ENCODE measurements around the gene PPP1R16B.

PPP1R16B gene

GRCh38 chr20:38828514-38829295, 23.2 kb downstream of the PPP1R16B start:
- DNase-seq, result no peak

GRCh38 chr20:38829296-38829875, 23.9 kb downstream of the PPP1R16B start:
- DNase-seq, result no peak

GRCh38 chr20:38830356-38830755, 24.9 kb downstream of the PPP1R16B start:
- no peak for DNase-seq

GRCh38 chr20:38831049-38831691, 25.7 kb downstream of the PPP1R16B start:
- DNase-seq, result no peak

GRCh38 chr20:38831995-38832620, 26.6 kb downstream of the PPP1R16B start:
- no peak for DNase-seq

GRCh38 chr20:38833154-38833856, 27.8 kb downstream of the PPP1R16B start:
- no peak for DNase-seq

GRCh38 chr20:38833857-38834164, 28.3 kb downstream of the PPP1R16B start:
- DNase-seq, result no peak

- DNase-seq, result no peak
Observed at GRCh38 chr20:38834868-38835267, 29.4 kb downstream of the PPP1R16B start.

- no peak for DNase-seq
Observed at GRCh38 chr20:38835792-38836191, 30.3 kb downstream of the PPP1R16B start.

GRCh38 chr20:38836991-38837390, 31.5 kb downstream of the PPP1R16B start:
- DNase-seq, result no peak

- DNase-seq, result no peak
Observed at GRCh38 chr20:38838326-38838725, 32.8 kb downstream of the PPP1R16B start.

- DNase-seq, result no peak
Observed at GRCh38 chr20:38839563-38839962, 34.1 kb downstream of the PPP1R16B start.

GRCh38 chr20:38840053-38840893, 34.8 kb downstream of the PPP1R16B start:
- no peak for DNase-seq

- no peak for DNase-seq
Observed at GRCh38 chr20:38840894-38841470, 35.5 kb downstream of the PPP1R16B start.

- DNase-seq, result no peak
Observed at GRCh38 chr20:38841570-38841969, 36.1 kb downstream of the PPP1R16B start.

GRCh38 chr20:38842026-38842425, 36.5 kb downstream of the PPP1R16B start:
- no peak for DNase-seq

GRCh38 chr20:38842558-38842981, 37.1 kb downstream of the PPP1R16B start:
- DNase-seq, result no peak

GRCh38 chr20:38843346-38843745, 37.8 kb downstream of the PPP1R16B start:
- DNase-seq, result no peak

- no peak for DNase-seq
Observed at GRCh38 chr20:38844963-38845362, 39.5 kb downstream of the PPP1R16B start.

- DNase-seq, result no peak
Observed at GRCh38 chr20:38847840-38848239, 42.3 kb downstream of the PPP1R16B start.

- DNase-seq, result no peak
Observed at GRCh38 chr20:38853759-38854158, 48.3 kb downstream of the PPP1R16B start.

GRCh38 chr20:38854654-38855066, 49.2 kb downstream of the PPP1R16B start:
- DNase-seq, result no peak

Measured in cortex of kidney (tissue), 1 donor.